Activated gamma-delta T cell treated with anti-CD3 and anti-CD28 coated beads, Interleukin-2, amount 50 U/mL, for 16 hours (primary cell): ENCODE data around the gene TEAD2.
A peak's percentile ranks its signal among the peaks of the same experiment; 100 is the strongest.

Experiments used
- DNase-seq: peaks from one replicate; pipeline ENCODE4 v3.0.0-alpha.2; 2020; ENCODE audit warnings: low read depth

The TEAD2 gene

GRCh38 chr19:49348305-49349189 lies 13.7 kb downstream of the TEAD2 start:
- no peak for DNase-seq

GRCh38 chr19:49347835-49348234 lies 14.4 kb downstream of the TEAD2 start:
- no peak for DNase-seq

- DNase-seq, result no peak
Measured at GRCh38 chr19:49347191-49347590, 15.0 kb downstream of the TEAD2 start.

- DNase-seq, result no peak
Measured at GRCh38 chr19:49344505-49345423, 17.5 kb downstream of the TEAD2 start.

- no peak for DNase-seq
Measured at GRCh38 chr19:49343123-49343522, 19.1 kb downstream of the TEAD2 start.

GRCh38 chr19:49342291-49342721 lies 19.9 kb downstream of the TEAD2 start:
- DNase-seq, result no peak

GRCh38 chr19:49340865-49341718 lies 21.1 kb downstream of the TEAD2 start:
- no peak for DNase-seq

GRCh38 chr19:49340069-49340864 lies 21.9 kb downstream of the TEAD2 start:
- no peak for DNase-seq

- no peak for DNase-seq
Measured at GRCh38 chr19:49339301-49340068, 22.7 kb downstream of the TEAD2 start.

GRCh38 chr19:49338691-49339300 lies 23.4 kb downstream of the TEAD2 start:
- no peak for DNase-seq

- no peak for DNase-seq
Measured at GRCh38 chr19:49338023-49338677, 24.1 kb downstream of the TEAD2 start.

GRCh38 chr19:49337267-49338022 lies 24.8 kb downstream of the TEAD2 start:
- DNase-seq, result no peak

- no peak for DNase-seq
Measured at GRCh38 chr19:49336482-49337266, 25.5 kb downstream of the TEAD2 start.

GRCh38 chr19:49335784-49336481 lies 26.3 kb downstream of the TEAD2 start:
- DNase-seq, result no peak

GRCh38 chr19:49335071-49335783 lies 27.0 kb downstream of the TEAD2 start, which contains the start of gene CD37:
TSS of gene CD37 (plus strand) at chr19:49335406. CDS start at chr19:49335541, 135 bp downstream.
- DNase-seq, result peak; percentile 42

- DNase-seq, result peak; percentile 50
Measured at GRCh38 chr19:49333811-49334288, 28.4 kb downstream of the TEAD2 start.
